Measurements from ENCODE around the gene PRKG1. TPM values are rescaled to one million over a fixed set of nuclear protein-coding genes. Genes with fewer than 3 reads are reported as not detected.

Gene PRKG1
- total RNA-seq, 4 donors from 2014 or later: 17.1 to 36.4 (median 25.8) TPM

DNA sequence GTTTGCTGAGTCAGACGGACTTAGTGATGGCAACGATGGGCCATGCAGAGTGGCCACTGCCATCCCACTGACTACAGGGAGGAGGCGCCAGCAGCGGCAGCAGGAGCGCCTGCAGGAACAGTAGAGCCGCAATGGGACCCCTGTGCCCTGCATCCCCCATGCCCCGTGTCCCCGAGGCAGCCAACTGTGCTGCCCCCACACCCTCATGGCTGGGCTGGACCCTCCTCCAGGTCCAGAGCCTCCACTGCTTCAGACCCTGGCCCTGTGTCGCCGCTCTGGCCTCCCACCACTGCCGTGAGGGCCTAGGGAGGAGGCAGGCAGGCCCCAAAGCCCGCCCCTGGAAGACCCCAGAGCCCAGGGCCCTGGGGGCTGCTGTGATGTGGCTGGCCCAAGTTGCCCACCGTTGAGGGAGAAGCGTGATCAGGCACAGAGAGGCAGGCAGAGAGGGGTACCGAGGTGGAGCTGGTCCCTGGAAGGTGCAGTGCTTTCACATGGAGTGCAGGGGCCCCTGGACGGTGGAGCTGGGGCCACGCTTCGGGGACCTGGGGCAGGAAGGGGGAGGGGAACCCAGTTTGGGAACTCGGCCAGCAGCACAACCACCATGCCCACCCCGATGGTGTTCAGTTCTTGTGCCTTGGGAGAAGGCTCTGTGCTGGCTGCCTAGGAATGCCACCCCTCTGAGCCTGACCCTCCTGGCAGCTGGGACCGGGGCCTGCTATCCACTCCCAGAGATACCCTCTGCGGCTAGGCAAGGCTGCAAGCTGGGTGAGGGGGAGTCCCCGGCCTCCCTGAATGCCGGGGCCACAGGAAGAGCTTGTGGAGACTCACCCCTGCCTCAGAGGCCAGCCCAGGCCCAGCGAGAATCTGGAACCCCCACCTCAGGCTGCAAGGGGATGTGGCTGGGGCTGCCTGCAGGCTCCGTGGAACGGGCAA, 1272.4 kb downstream of the PRKG1 start:
- DNase-seq (ENCODE audit: low spot score) (no peak), ATAC-seq (ENCODE audit: low FRiP score) (no peak)
- TF ChIP-seq, protein P1, sequence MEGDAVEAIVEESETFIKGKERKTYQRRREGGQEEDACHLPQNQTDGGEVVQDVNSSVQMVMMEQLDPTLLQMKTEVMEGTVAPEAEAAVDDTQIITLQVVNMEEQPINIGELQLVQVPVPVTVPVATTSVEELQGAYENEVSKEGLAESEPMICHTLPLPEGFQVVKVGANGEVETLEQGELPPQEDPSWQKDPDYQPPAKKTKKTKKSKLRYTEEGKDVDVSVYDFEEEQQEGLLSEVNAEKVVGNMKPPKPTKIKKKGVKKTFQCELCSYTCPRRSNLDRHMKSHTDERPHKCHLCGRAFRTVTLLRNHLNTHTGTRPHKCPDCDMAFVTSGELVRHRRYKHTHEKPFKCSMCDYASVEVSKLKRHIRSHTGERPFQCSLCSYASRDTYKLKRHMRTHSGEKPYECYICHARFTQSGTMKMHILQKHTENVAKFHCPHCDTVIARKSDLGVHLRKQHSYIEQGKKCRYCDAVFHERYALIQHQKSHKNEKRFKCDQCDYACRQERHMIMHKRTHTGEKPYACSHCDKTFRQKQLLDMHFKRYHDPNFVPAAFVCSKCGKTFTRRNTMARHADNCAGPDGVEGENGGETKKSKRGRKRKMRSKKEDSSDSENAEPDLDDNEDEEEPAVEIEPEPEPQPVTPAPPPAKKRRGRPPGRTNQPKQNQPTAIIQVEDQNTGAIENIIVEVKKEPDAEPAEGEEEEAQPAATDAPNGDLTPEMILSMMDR (IDR thresholded peaks at IDR 0.05): no peak

DNA sequence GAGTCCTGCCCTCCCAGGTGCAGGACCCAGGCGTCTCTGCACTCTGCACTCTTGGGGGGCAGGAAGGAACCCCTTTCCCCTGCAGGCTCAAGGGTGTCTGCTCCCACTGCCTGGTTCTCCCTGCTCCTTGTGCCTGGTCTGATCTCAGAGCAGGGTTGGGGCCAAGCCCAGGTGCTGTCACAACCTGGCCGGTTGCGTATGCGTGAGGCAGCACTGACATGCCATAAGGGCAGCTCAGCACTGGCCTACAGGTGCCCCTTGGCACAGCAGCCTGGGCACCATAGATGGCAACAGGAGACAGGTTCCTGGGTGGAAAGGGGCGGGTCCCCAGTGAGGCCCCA, 1273.0 kb downstream of the PRKG1 start:
- ATAC-seq (ENCODE audit: low FRiP score): no peak
- DNase-seq (ENCODE audit: low spot score): no peak
- TF ChIP-seq, protein P1 (IDR thresholded peaks at IDR 0.05): no peak

Small RNA genes lying within 50 kb of the gene (small RNA-seq; reads per million reads assigned to genes)
- gene MIR605: not detected

Other genes starting within 250 kb of the PRKG1 start
- under 1 TPM in 1 of 4 donors, not detected in 3; 0.19 TPM for gene A1CF, start 188.9 kb upstream of the PRKG1 start, total RNA-seq

Data from omental fat pad (tissue), 4 donors.